HEK293T (cell line): Measurements from ENCODE around the gene AFF1.

ENCODE experiments used
- ARNT ChIP-seq: fragments of 450-650 bp; IDR thresholded peaks from 2 replicates; pipeline ENCODE4 v1.6.1; 2017; ENCODE audit warnings: mild to moderate bottlenecking
- BHLHE40 ChIP-seq: fragments of 450-650 bp; IDR thresholded peaks from 2 replicates; pipeline ENCODE4 v1.6.1; 2016; ENCODE audit warnings: mild to moderate bottlenecking, moderate library complexity, borderline replicate concordance
- ELF4 ChIP-seq: fragments of 450-650 bp; IDR thresholded peaks from 2 replicates; pipeline ENCODE4 v1.6.1; 2017; ENCODE audit warnings: antibody characterized with exemption
- FOXA1 ChIP-seq: fragments of 450-650 bp; IDR thresholded peaks from 2 replicates; pipeline ENCODE4 v1.6.1; 2016; ENCODE audit warnings: mild to moderate bottlenecking
- FOXK2 ChIP-seq: fragments of 450-650 bp; IDR thresholded peaks from 2 replicates; pipeline ENCODE4 v1.6.1; 2016; ENCODE audit warnings: mild to moderate bottlenecking
- HDGF ChIP-seq: fragments of 450-650 bp; IDR thresholded peaks from 2 replicates; pipeline ENCODE4 v1.6.1; 2017; ENCODE audit warnings: antibody characterized with exemption, borderline replicate concordance
- NFRKB ChIP-seq: fragments of 450-650 bp; IDR thresholded peaks from 2 replicates; pipeline ENCODE4 v1.6.1; 2016; ENCODE audit warnings: mild to moderate bottlenecking, moderate library complexity
- TARDBP ChIP-seq: fragments of 450-650 bp; IDR thresholded peaks from 2 replicates; pipeline ENCODE4 v1.6.1; 2016

DNA sequence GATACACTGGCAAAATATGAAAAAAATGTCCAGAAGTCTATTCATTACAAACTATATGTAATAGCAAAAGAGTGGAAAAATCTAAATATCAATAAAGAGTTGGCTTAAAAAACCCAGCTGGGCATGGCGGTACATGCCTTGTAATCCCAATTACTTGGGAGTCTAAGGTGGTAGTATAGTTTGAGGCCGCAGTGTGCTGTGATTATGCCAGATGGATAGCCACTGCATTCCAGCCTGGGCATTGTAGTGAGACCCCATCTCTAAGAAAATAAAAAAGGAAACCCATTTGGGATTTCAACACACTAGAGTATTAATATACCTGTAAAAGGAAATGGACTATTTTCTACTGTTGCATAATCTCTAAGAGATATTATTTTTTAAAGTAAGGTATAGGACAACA lies 45.4 kb downstream of the AFF1 start:
- TF ChIP-seq HDGF (no peak), BHLHE40 (no peak), FOXA1 (no peak), NFRKB (no peak), TARDBP (no peak), ELF4 (no peak), ARNT (no peak), FOXK2 (no peak)
